SK-N-SH (cell line): ENCODE measurements around the gene SLAIN2.

Experiments used
- FOSL2 ChIP-seq: IDR thresholded peaks from 2 replicates; pipeline ENCODE4 v1.4.0; 2012; ENCODE audit warnings: low read depth, mild to moderate bottlenecking, moderate library complexity, borderline replicate concordance
- NFIC ChIP-seq: IDR thresholded peaks from 2 replicates; pipeline ENCODE4 v1.4.0; 2012; ENCODE audit warnings: borderline replicate concordance
- REST ChIP-seq: IDR thresholded peaks from 2 replicates; pipeline ENCODE4 v1.6.1; 2012; ENCODE audit warnings: mild to moderate bottlenecking, low read depth, low read length, moderate library complexity
- TF ChIP-seq, protein P1 (sequence below): fragments of 200-600 bp; sonication (generic); IDR thresholded peaks from 2 replicates; pipeline ENCODE4 v1.6.1; 2017; ENCODE audit warnings: antibody characterized with exemption, mild to moderate bottlenecking, moderate library complexity
- TF ChIP-seq, protein P2 (sequence below): fragments of 150-350 bp; IDR thresholded peaks from 2 replicates; pipeline ENCODE4 v1.6.1; 2017; ENCODE audit warnings: antibody characterized with exemption, low read length, low read depth, borderline replicate concordance
- TF ChIP-seq, protein P3 (sequence below): IDR thresholded peaks from 2 replicates; pipeline ENCODE4 v1.4.0; 2012; ENCODE audit warnings: low read depth

GRCh38 chr4:48295116-48295515 is 46.2 kb upstream of the SLAIN2 start:
- TF ChIP-seq REST (no peak), FOSL2 (no peak), NFIC (no peak)
- TF ChIP-seq, protein P1, sequence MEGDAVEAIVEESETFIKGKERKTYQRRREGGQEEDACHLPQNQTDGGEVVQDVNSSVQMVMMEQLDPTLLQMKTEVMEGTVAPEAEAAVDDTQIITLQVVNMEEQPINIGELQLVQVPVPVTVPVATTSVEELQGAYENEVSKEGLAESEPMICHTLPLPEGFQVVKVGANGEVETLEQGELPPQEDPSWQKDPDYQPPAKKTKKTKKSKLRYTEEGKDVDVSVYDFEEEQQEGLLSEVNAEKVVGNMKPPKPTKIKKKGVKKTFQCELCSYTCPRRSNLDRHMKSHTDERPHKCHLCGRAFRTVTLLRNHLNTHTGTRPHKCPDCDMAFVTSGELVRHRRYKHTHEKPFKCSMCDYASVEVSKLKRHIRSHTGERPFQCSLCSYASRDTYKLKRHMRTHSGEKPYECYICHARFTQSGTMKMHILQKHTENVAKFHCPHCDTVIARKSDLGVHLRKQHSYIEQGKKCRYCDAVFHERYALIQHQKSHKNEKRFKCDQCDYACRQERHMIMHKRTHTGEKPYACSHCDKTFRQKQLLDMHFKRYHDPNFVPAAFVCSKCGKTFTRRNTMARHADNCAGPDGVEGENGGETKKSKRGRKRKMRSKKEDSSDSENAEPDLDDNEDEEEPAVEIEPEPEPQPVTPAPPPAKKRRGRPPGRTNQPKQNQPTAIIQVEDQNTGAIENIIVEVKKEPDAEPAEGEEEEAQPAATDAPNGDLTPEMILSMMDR: no peak
- TF ChIP-seq, protein P2, sequence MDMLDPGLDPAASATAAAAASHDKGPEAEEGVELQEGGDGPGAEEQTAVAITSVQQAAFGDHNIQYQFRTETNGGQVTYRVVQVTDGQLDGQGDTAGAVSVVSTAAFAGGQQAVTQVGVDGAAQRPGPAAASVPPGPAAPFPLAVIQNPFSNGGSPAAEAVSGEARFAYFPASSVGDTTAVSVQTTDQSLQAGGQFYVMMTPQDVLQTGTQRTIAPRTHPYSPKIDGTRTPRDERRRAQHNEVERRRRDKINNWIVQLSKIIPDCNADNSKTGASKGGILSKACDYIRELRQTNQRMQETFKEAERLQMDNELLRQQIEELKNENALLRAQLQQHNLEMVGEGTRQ: no peak
- TF ChIP-seq, protein P3, sequence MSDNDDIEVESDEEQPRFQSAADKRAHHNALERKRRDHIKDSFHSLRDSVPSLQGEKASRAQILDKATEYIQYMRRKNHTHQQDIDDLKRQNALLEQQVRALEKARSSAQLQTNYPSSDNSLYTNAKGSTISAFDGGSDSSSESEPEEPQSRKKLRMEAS: no peak
